Fibroblast of skin of back (primary cell): Measurements from ENCODE around the gene ARHGEF11.

ENCODE experiments used
- DNase-seq: peaks from one replicate; pipeline ENCODE4 v3.0.0-alpha.2; 2013

The ARHGEF11 gene

DNA sequence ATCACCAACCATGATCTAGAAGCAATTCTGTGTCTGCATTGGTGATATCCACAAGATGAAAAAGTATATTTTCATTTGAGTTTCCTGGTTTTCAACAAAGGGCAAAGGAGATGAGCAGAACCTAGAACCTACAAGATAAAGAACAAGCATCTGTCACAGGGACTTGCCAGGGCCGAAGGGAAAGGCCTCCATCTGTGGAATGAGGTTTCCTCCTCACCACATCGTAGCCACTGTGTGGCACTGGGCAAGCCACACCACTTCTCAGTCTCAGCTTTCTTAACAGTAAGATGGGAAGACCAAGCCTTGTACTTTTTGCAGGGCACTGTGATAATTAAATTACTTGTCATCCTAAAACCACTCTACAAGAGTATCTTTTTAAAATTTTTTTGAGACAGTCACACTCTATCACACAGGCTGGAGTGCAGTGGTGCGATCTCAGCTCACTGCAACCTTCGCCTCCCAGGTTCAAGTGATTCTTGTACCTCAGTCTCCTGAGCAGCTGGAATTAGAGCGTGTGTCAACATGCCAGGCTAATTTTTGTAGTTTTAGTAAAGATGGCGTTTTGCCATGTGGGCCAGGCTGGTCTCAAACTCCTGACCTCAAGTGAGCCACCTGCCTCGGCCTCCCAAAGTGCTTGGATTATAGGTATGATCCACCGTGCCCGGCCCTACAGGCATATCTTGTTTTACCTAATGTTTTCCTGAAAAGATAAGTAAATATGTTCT is 45.8 kb downstream of the ARHGEF11 start:
- no peak for DNase-seq

DNA sequence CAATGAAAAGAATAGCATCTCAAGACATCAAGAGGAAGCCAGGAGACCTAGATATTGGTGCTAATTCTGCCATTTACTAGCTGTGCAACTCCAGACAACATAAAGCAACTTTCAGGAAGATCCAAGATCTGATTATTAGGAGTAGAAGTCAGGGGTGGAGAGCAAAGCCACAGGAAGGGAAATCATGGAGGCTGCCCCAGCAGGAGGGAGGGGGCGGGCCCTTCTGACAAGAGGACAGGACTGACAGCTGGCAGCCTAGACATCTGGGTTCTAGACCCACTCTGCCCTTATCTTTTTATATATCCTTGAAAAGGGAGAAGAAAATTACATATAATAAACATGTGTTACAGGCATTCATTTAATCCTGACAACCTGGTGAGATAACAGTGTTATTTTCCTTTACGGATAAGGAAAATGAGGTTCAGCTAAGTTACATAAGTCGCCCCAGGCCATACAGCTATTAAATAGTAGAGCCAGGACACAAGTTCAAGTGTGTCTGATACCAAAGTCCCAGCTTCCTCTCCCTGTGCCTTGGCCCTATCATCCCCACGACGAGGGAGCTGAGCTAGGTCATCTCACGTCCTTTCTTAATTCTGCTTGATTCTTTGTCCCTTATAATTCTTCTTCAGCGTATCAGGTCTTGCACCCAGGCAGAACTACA is 46.6 kb downstream of the ARHGEF11 start:
- DNase-seq: no peak

DNA sequence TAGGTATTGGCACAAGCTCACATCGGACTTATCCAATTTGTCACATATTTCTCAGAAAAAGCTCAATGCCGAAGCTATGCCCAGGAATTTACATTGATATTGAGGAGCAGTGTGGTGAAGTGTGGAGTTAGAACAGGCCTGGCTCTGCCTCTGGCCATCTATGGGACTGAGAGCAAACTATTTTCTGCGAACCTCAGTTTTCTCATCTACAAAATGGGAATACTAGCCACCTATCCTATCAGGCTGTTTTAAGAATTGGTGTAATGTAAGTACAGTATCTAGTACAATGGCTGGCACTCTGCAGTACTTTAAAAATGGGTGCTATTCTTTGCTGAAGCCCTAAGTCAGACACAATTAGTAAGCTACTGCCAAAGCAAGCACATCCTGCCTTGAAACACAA is 47.2 kb downstream of the ARHGEF11 start:
- no peak for DNase-seq

DNA sequence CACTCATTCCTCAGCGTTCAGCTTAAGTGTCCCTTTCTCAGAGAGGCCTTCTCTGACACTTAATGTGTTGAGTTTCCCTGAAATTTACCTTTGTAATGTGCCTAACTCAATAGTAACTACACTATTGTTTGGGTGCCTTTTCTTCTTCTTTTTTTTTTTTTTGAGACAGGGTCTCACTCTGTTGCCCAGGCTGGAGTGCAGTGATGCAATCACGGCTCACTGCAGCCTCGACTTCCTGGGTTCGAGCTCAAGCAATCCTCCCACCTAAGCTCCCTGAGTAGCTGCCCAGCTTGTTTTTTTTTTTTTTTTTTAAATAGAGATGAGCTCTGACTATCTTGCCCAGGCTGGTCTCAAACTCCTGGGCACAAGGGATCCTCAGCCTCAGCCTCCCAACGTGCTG is 50.1 kb downstream of the ARHGEF11 start:
- DNase-seq: no peak

DNA sequence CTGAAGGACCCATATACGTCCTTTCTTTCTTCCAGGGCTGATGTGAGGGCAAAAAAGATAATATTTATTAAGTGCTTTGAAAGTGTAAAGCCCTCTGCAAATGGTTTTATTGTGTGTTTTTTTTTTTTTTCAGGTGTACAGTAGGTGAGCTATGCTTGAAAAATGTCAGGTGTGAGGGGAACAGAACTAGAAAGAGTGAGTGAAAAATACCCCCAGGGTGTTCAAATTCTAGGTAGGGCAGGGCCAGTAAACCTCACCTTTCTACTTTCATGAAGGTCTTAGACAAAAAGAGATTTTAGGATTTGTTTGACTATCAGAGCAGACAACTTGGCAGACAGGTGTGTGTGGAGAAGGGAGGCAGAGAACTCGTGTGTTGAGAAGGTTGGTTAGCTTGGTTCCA is 51.3 kb downstream of the ARHGEF11 start:
- no peak for DNase-seq

DNA sequence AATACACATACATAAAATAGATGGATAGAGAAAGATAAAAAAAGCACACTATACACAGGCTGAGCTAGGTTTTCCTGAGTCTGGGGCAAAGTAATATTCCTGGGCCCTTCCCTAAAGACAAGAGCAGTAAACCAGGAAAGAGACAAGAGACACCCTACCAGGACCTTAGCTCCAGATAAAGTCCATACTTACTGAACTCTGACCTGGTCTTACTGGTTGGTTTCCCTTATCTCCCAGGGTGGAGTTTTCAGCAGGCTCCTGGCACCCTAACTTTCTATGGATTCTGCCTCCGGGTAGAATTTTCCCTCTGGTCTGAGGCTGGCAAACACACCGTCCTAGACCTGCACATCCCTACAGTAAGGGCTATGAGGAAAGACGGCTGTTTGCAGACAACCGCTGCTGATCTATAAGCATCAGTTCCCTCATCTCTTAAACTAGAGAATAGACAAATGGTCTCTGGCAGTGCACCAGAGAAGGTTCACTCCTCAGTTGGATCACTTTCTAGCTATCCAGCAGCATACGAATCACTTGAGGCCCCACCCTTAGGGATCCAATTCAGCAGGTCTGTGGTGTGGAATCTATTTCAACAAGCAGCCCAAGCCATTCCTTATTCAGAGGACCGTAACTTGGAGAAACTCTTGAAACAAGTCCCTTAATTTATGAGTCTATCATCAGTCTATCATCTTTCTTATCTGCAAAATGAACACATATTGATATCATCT is 52.0 kb downstream of the ARHGEF11 start:
- DNase-seq: no peak

DNA sequence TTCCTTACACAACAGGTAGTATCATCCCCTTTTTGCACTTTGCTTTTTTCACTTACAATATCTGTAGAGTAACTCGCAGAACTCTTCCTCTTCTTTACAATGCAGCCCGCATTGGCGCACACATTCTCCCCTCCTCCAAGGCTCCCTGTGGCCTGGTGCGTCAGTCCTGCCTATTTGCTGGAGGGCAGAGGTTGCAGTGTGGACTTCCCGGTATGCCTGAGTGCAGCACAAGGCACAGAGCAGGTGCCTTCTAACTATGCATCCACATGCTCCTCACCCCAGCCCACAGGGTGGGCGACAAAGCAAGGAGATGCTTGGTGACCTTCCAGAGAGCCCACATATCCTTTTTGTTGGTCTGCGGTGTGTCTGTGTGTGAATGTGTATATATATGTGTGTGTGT is 53.3 kb downstream of the ARHGEF11 start:
- no peak for DNase-seq

DNA sequence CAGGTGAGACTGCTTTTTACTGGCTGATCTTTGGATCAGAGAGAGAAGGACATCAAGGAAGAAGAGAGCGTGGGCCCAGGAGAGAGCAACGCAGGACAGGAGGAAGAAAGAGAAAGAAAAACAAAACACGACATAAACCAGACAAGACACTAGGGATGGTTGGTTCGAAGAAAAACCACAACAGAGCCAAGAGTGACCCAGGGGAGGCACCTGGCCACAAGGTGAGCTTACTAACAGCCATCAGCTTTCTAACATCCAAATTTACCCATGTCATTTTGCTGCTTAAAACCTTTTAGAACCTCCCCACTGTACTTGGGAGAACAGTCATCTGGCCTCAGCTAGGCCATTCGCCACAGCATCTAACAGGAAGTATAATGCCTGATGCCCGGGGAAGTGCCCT is 57.8 kb downstream of the ARHGEF11 start:
- no peak for DNase-seq

DNA sequence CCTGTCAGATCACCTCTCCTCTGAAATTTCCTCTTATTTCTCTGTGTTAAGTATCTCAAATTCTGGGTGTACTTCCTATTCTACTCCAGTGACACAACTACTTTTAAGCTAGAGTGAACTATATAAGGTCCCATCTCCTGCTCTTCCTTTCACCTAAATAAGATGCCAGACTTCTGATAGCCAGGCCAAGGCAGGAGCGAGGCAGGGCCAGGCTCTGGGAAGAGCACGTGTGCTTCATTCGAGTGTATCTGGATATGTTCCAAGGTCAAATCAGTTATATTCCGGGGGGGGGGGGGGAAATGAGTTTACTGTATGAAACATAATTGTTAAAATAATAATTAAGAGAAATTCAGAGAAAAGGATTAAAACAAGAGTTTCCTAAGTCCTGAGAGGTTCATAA is 65.0 kb downstream of the ARHGEF11 start:
- DNase-seq: no peak

DNA sequence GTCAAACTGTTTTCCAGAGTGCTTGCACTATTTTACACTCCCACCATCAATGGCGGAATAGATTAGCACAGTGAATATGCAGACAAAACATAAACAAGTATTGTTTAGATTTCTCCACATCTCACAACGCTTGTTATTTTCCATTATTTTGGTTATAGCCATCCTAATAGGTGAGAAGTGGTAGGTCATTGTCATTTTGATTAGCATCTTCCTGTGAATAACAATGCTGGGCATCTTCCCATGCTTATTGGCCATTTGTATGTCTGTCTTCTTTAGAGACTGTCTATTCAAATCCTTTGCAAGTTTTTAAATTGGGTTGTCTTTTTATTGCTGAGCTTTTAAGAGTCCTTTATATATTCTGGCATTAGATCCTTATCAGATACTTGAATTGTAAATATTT is 70.5 kb downstream of the ARHGEF11 start:
- no peak for DNase-seq

DNA sequence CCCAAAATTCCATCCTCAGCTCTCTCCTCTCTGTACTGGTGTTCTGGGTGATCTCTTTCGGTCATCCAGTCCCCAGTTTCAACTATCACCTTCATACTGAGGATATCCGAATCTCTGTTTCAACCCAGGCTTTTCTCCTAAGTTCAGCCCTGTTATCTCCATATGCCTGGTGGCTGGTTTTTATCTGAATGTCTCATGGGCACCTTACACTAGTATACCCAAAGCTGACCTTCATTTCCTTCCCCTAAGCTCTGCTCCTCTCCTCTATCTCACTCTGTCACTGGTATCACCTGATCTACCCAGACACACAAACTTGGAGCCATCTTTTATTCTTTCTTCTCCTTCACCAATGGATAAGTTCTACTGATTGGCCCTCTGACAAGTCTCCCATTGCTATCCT is 72.1 kb downstream of the ARHGEF11 start:
- no peak for DNase-seq

DNA sequence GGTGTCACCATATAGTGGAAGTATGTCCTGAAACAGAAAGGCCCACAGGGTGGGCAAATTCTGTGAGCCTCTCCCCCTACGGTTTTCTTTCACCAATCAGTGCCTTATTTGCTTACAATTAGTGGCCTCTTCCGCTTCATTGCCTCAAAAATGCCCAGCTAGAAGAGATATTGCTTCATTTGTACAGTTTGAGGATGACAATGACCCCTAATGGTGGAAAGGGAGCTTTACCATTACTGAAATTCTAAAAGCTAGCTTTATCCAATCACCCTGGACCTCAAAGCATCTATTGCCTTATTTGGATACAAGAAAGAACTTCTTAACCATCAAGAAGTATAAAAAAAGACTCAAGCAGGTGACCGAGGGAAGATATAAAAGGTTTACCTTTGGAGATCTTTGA is 75.5 kb downstream of the ARHGEF11 start:
- DNase-seq: no peak

DNA sequence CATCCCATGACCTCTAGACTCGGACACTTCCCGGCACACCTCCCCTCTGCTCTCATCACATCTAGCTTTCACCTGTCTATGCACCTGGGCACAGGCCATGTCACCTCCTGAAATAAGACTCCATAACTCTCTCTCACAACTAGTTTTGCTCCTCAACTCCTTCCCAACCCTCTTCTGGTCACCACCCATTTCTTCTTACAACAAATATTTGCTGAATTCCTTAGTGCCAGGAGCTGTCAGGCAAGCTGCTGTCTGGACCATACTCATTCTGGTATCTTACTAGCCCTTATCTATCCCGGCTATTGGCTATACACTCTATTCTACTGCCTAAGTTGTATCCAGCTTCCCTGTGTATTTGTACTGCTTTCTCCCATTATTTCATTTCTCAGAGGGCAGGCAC is 76.0 kb downstream of the ARHGEF11 start:
- DNase-seq: no peak

DNA sequence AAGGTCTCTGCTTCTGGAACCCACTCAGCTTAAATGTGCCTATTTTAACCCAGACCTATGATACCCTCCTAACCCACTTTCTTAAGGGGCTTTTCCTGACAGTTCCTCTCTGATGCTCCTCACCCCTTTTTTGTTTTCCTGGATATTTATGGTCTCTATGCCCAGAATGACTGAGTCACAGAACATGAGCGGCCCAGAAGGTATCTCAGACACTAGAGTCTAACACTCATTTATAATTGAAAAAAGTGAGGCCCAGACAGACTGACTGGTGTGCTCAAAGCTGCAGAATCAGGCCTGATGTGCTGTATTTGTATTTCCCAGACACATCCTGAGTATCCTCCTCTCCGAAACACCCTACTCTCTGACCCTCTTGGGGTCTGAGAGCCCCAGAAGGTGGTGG is 81.1 kb downstream of the ARHGEF11 start:
- DNase-seq: peak; percentile 26

DNA sequence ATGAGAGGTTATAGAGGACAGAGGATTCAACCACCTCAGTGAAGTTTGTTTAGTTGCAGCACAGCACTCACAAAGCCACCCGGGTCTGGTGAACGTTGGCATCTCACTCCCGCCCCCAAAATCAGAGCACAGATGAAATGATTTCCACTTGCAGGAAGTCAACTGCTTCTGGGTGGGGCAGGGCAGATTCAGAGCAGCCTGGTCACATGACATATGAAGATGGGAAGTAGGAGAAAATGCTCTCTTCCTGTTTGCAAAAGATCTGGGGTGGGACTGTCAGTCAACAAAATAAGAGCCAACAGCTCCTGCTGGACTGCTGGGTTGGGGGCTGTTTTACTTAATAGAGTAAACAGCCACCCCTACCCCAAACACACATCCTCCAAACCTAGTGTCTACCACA is 81.9 kb downstream of the ARHGEF11 start:
- DNase-seq: no peak

DNA sequence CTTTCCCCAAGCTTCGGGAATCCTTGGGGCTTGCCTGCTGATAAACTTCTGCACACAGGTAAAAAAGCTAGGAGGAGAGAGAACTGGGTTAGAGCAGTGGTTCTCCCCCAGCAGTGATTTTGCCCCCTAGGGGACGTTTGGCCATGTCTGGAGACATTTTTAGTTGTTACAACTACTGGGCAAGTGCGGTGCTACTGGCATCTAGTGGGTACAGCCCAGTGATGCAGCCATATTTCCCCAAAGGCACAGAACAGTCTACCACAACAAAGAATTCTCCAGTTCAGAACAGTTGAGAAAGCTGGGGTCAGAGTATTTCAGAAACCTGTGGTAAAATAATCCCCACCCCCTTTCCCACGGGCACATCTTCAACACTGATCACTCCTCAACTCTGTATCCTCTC is 83.8 kb downstream of the ARHGEF11 start:
- DNase-seq: no peak

DNA sequence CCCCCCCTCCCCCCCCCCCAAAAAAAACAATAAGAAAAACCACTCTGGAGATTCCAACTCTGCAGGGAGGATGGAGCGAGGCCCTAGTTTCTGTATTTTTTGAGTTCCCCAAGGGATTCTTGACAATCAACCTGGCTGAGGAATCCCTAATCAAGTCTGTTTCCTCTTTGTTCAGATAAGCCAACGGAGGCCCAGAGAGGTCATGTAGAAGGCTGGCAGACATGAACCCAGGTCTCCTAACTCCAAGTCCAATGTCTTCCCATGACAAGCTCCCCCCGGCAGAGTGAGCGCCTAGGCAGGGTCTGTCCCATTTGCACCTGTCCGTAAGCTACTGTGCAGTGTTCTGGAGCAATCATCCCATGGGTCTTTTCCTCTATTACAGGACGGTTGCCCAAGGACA is 85.6 kb downstream of the ARHGEF11 start:
- no peak for DNase-seq

DNA sequence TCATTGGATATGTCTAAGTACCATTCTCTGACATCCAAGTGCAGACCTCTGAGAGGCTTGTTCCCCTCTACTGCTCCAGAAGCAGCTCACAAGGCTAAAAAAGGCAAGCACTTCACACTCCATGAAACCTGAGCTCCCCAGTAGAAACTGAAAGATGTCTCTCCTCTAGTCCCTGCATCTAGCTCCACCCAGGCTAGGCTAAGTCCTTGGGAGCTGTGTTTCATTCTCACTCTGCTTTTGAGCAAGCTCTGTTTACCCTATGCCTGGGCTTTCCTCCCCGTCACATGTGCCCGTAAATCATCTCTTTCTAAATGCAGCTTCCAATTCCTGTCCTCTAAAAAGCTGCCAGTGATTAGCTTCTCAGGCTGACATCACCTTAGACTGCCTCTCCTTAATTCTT is 86.1 kb downstream of the ARHGEF11 start:
- no peak for DNase-seq

DNA sequence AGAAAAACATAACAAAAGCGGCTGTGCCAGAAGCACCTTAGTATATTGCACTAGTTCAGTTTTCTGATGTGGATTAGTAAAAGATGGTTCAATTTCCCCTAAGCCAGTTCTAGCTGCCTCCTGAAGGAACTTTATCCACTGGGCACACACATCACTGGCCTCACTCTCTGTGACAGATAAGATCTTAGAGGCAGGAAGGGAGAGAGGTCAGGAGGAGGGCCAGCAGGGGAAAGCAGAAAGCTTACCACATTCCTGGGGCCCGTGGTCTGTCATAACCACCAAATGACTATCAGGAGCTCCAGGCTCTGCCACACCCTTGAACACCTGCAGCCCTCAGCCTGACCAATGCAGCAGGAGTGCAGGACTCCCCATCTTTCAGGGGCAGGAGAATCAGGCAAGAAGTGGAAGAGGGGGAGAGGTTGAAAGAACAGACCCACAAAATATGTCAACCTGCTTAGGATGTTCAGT is 87.3 kb downstream of the ARHGEF11 start:
- no peak for DNase-seq

DNA sequence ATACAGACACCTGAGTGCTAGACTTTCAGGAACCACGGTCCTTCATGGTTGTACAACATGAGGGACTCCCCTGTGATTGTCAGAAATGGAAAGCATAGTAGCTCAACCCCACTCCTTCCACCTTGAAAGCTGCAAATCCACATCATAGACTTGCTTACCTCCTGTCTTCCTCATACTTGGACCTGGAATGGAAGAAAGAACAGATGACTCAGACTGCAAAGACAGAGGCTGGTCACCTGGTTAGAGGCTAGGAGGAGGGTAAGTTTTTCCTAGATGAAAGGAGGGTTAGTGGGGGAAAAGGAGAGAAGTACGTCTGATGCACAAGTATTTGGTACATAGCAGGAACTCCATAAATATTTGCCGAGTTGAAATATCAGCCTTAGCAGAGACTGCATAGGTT is 87.9 kb downstream of the ARHGEF11 start:
- DNase-seq: no peak

DNA sequence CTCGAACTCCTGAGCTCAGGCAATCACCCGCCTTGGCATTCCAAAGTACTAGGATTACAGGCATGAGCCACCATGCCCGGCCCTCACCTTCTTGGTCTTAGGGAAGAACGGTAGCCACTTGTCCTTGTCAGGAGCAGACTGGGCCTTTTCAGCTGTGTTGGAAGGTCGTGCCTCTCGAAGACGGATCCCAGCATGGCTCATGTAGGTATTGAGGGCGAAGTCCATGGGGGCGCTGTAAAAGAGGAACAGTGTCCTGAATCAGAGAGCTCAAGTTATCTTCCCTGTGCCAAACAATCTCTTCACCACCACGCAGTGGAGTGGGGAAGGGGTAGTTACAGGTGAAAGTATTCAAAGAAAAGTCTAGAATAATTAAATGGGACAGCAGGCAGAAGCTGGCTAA is 89.2 kb downstream of the ARHGEF11 start:
- no peak for DNase-seq

DNA sequence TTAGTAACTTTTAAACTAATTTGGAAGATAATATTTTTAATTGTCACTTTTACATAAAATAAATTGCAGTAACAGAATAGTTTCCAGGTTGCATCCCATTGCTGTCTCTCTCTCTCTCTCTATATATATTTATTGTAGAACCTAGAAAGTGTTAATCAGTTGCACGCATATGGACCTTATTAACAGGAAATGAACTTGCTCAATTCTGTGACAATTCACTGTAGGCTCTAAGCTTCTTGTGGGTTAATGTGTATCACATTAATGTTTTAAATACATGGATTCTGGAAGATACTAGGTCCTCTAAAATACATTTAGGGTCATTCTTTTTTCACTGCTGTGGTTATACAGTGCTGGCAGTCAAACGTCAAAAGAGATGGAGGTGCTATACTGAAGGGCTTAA is 92.0 kb downstream of the ARHGEF11 start:
- DNase-seq: no peak

DNA sequence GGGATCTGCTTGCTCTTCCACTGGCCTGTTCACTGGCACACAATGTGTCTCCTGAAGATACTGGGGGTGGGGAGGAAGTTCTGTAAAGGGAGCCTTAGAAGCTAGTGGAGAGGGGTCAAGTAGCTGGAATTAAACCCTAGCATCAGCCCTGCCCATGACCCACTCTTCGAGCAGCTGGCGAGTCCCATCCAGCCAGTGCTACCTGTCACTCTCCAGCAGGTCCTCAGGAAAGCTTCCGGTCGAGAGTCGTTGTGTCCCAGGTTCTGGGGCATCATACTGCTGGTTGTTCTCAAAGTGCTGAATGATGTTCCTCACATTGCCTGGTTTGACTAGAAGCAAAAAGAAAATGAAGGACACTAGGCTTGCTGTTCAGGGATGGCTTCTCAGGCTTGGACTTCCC is 94.2 kb downstream of the ARHGEF11 start:
- no peak for DNase-seq

DNA sequence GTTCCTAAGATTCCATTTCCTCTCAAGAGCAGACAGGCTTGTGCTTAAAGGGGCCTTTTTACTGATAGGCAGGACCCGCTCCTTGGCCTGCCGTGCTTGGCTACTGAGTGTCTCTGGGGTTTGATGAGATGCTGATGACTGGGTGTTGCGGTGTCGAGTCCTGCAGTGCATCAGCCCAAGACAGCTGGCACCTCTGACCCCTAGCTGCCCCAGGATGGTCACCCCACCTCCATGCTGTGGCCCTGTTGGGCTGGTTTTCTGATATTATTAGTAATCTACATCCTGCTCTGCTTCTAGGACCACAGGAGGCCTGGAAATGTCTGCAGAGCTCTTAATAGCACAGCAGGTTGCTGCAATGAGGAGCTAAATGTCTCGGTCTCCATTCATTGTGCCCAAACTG is 96.4 kb downstream of the ARHGEF11 start:
- DNase-seq: no peak
